LNCAP (cell line): ENCODE measurements around the gene SCN9A.

Experiments
- CTCF ChIP-seq: fragments of 450-650 bp; IDR thresholded peaks from 2 replicates; pipeline ENCODE4 v1.5.1; 2017; ENCODE audit warnings: mild to moderate bottlenecking

The SCN9A gene

DNA sequence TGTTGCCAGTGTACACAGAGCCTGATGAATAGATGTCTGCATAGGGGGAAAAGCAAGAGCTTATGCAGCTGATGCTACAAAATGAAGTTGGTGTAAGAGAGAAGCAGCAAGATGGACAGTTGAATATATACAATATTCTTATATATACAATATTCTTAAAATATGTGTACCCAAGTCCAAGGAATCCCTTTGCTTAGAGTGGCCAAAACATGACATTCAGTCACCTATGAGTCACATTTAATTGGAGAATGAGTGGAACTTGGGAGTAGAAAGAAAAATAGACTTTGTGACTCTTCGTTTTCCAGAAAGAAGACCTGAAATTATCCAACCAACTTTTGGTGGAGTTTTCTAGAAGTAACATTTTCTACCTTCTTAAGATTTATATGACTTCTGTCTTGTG, 81.8 kb downstream of the SCN9A start:
- no peak for TF ChIP-seq CTCF

- TF ChIP-seq CTCF: no peak
These were observed 90.5 kb downstream of the SCN9A start for GRCh38 chr2:166285215-166285614.

DNA sequence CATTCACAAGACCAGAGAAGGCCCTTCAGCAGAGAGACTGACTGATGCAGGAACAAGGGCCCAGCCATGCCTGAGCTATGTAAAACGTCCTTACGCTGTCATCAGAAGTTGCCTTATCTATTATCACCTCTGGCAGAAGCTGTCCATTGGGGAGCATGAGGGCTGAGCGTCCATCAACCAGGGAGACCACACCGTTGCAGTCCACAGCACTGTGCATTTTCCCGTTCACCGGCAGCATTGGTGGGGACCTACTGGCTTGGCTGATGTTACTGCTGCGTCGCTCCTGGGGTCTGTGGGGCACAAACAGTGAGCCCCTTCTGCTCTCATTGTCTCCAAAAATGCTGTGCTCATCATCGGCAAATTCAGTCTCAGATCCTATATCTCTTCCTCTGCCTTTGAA, 91.4 kb downstream of the SCN9A start:
- TF ChIP-seq CTCF: no peak

DNA sequence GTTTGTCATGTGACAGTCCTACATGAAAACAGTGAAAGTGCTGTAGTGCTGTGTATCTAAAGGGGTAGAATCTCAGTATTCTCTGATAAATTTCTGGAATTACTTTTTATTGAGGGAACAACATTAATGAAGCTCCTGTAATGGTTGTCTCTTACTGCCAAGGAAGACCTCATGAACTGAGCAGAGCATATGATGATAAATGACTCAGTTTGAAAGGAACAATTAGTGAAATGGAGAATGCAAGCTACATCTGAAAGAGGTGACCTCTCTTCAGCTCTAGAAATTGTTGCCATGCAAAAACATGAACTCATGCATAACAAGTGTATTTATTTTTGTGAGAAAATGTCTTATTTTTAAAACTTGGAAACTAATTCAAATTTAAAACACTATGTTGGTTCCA, 93.6 kb downstream of the SCN9A start:
- TF ChIP-seq CTCF: no peak

- TF ChIP-seq CTCF: no peak
These were observed 96.9 kb downstream of the SCN9A start for GRCh38 chr2:166278856-166279255.

DNA sequence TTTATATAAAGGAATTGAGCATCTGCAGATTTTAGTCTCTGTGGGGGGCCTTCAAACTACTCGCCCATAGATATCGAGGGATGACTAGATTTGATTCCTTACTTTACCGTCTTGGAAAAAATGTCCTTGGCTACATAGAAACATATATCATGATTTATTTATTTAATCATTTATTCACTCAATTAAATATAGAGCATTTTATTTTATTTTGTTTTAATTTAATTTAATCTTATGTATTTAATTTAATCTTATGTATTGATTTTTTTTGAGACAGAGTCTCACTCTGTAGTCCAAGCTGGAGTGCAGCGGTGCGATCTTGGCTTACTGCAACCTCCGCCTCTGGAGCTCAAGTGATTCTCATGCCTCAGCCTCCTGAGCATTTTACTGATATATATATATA, 105.4 kb downstream of the SCN9A start:
- TF ChIP-seq CTCF: no peak

DNA sequence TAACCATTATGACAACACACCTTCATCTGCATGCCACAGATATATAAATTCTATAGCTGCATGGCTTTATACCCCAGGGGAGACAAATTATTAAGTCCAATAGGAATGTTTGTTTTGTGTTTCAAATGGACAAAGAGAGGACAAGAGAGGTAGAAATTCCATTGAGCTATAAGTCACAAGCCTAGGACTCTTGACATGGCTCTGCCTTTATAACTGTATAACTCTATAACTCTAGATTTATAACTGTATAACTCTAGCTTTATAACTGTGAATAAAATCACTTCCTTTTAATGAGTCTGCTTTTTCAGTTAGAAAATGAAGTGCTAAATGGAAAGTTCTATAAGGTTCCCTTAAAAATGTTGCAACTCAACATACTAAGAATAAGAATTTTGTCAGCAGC, 106.4 kb downstream of the SCN9A start:
- no peak for TF ChIP-seq CTCF

- no peak for TF ChIP-seq CTCF
These were observed 117.9 kb downstream of the SCN9A start for GRCh38 chr2:166257859-166258258.
